Common myeloid progenitor, CD34-positive (primary cell): ENCODE results near the gene ATP5PF. TPM values are rescaled to one million over a fixed set of nuclear protein-coding genes. Genes with fewer than 3 reads are reported as not detected.
"Not testable (repeated sequence)": the region's sequence is repeated elsewhere in the genome, so short reads cannot be mapped to it uniquely, and the experiment has no call there.

Source experiments
- CTCF ChIA-PET: fragments of 350-600 bp; sonication (Branson Sonifier 250); formaldehyde crosslinking; loops from one replicate; lab custom pipeline; 2021; ENCODE audit warnings: antibody characterized with exemption; lab: Charles Lee
- POLR2A ChIA-PET: fragments of 350-600 bp; sonication (Branson Sonifier 250); formaldehyde crosslinking; loops from one replicate; lab custom pipeline; 2021; ENCODE audit warnings: antibody characterized with exemption; lab: Charles Lee
- DNase-seq, 3 donors: peaks; one replicate each; pipeline versions ENCODE4 v3.0.0 to v3.0.0-alpha.2; 2013
- H3K27ac ChIP-seq, 2 experiments: 1 replicate in 1 of 2; 2 replicates in 1 of 2; pipeline ENCODE4 v1.7.0; 2013; ENCODE audit warnings: inconsistent platforms in 2 of 2, low read length in 2 of 2, mild to moderate bottlenecking in 2 of 2, low read depth in 1 of 2, moderate library complexity in 1 of 2; ENCODE audit not compliant: severe bottlenecking in 2 of 2, insufficient read depth in 1 of 2, poor library complexity in 1 of 2
- H3K27me3 ChIP-seq, 5 experiments: replicated peaks in 2 of 5; 1 replicate in 3 of 5; 2 replicates in 2 of 5; pipeline versions ENCODE4 v1.6.1 to v1.7.0; 2013; ENCODE audit warnings: low read length in 4 of 5, mild to moderate bottlenecking in 2 of 5, moderate library complexity in 2 of 5, inconsistent platforms in 1 of 5; ENCODE audit not compliant: insufficient read depth in 5 of 5, control insufficient read depth in 4 of 5
- H3K36me3 ChIP-seq, 4 experiments: 1 replicate in 2 of 4; 2 replicates in 2 of 4; pipeline versions ENCODE4 v1.6.1 to v1.7.0; 2013; ENCODE audit warnings: low read length in 3 of 4, control low read depth in 1 of 4, mild to moderate bottlenecking in 1 of 4; ENCODE audit not compliant: control insufficient read depth in 4 of 4, insufficient read depth in 4 of 4
- H3K4me1 ChIP-seq, 4 experiments: 1 replicate in 3 of 4; 2 replicates in 1 of 4; pipeline versions ENCODE4 v1.6.1 to v1.7.1; 2013; ENCODE audit warnings: low read length in 3 of 4, mild to moderate bottlenecking in 3 of 4, control low read depth in 1 of 4, inconsistent platforms in 1 of 4, moderate library complexity in 1 of 4; ENCODE audit not compliant: control insufficient read depth in 4 of 4, insufficient read depth in 4 of 4; ENCODE audit errors: control extremely low read depth in 1 of 4
- H3K4me3 ChIP-seq, 7 experiments: 1 replicate in 4 of 7; 2 replicates in 3 of 7; pipeline versions ENCODE4 v1.5.1 to v1.7.0; 2013; ENCODE audit warnings: mild to moderate bottlenecking in 7 of 7, low read length in 6 of 7, moderate library complexity in 6 of 7, inconsistent platforms in 2 of 7, low read depth in 2 of 7, control low read depth in 1 of 7; ENCODE audit not compliant: insufficient read depth in 4 of 7, control insufficient read depth in 1 of 7; ENCODE audit errors: extremely low read depth in 1 of 7
- H3K9me3 ChIP-seq, 5 experiments: 1 replicate in 4 of 5; 2 replicates in 1 of 5; pipeline versions ENCODE4 v1.6.1 to v1.7.1; 2013; ENCODE audit warnings: low read length in 4 of 5, mild to moderate bottlenecking in 2 of 5, inconsistent platforms in 1 of 5, low read depth in 1 of 5, moderate library complexity in 1 of 5; ENCODE audit not compliant: control insufficient read depth in 4 of 5, insufficient read depth in 2 of 5; ENCODE audit errors: control extremely low read depth in 1 of 5
- WGBS: methylation state at CpG from one replicate; pipeline ENCODE4 v1.1.5; 2013; ENCODE audit not compliant: insufficient coverage; 5-methylcytosine and 5-hydroxymethylcytosine counted together
- polyA plus RNA-seq: library from polyadenylated mRNA; unstranded; fragments of 120-200 nt; gene quantifications from one replicate; pipeline ENCODE4 v1.2.1, GENCODE V29; 2013

ATP5PF gene, protein sequence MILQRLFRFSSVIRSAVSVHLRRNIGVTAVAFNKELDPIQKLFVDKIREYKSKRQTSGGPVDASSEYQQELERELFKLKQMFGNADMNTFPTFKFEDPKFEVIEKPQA
- polyA plus RNA-seq = 147 TPM

DNA sequence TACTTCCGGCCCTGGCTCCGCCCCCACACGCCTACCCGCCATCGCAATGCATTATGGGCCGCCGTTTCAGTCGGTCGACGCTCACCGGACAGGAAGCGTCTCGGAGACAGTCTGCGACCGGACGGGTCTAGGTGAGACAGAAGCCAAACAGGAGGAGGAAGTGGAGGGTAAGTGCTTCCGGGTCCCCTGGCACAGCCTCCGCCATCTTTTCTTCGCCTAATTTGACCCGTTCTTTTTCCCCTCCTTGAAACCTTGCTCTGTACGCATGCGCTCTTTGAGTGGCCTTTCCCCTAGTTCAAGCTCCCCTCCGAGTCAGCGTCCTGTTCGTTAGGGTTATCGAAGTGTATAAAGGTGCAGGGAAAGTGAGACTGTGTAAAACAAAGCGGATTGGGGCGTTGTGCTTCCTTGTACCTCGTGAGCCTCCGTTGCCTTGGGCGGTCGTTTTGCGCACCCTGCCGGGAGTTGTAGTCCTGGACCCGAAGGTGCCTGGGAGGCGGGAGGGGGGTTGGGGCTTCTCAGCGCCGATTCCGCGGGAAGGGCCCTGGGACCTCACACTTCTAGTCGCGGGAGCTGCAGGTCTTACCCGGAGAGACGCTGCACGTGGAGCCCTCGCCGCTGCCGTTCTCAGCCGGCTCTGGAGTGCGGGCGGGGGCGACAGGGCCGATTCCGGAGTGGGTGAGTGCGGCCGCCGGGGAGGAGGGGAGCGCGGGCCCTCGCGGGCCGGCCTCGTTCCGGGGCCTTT is at the start of gene ATP5PF, which contains the start of gene GABPA:
Gene ATP5PF (minus strand): TSS at position 1 of the 742 bp plus-strand sequence. CDS start 5,110 bp downstream, outside the sequence.
Gene GABPA (plus strand): TSS at position 69 of the 742 bp plus-strand sequence. CDS start 6,627 bp downstream, outside the sequence.
- 0% methylated on average over 32 of the region's 64 CpGs for WGBS
- peak within 1 kb of the TSS; percentile 94 to 98 for H3K27ac ChIP-seq
- H3K4me1 ChIP-seq = peaks cover 22 to 36% (median 30%) of the 10 kb centered on the region in 4 experiments
- ChIA-PET POLR2A (interaction anchor here (0.5 to 1.0 kb wide), 4 partner anchors 12 to 110 kb away, joined by 3 to 4 read pairs (median 3); no protein-coding TSS in a partner anchor), CTCF (interaction anchor here (1.0 to 1.4 kb wide), 4 partner anchors 10 to 127 kb away, joined by 3 to 5 read pairs (median 4); no protein-coding TSS in a partner anchor)
- peak within 1 kb of the TSS; percentile 88 to 99 (median 92) for H3K4me3 ChIP-seq
- peaks cover 0 to 17% (median 1%) of the 10 kb centered on the region in 4 experiments for H3K36me3 ChIP-seq
- peak; percentile 99 for DNase-seq
- no peaks in the 10 kb centered on the region for H3K9me3 ChIP-seq
- no peaks in the 10 kb centered on the region for H3K27me3 ChIP-seq

DNA sequence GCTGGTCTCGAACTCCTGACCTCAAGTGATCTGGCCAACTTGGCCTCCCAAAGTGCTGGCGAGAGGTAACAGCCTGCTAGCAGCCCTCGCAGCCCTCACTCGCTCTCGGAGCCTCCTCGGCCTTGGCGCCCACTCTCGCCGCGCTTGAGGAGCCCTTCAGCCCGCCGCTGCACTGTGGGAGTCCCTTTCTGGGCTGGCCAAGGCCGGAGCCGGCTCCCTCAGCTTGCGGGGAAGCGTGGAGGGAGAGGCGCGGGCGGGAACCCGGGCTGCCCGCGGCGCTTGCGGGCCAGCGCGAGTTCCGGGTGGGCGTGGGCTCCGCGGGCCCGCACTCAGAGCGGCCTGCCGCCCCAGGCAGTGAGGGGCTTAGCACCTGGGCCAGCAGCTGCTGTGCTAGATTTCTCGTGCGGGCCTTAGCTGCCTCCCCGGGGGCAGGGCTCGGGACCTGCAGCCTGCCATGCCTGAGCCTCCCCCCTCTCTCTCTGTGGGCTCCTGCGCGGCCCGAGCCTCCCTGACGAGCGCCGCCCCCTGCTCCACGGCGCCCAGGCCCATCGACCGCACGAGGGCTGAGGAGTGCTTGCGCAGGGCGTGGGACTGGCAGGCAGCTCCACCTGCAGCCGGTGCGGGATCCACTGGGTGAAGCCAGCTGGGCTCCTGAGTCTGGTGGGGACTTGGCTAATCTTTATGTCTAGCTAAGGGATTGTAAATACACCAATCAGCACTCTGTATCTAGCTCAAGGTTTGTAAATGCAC is 43.6 kb upstream of the ATP5PF start:
- H3K36me3 ChIP-seq, H3K9me3 ChIP-seq, POLR2A ChIA-PET, H3K27ac ChIP-seq, H3K4me3 ChIP-seq, DNase-seq, H3K27me3 ChIP-seq, H3K4me1 ChIP-seq: not testable (repeated sequence)
- 98% methylated on average over 41 of the region's 52 CpGs for whole genome bisulfite sequencing
- CTCF ChIA-PET = interaction anchor here (0.8 to 0.9 kb wide), 2 partner anchors 9 to 23 kb away, joined by 3 read pairs; no protein-coding TSS in a partner anchor

DNA sequence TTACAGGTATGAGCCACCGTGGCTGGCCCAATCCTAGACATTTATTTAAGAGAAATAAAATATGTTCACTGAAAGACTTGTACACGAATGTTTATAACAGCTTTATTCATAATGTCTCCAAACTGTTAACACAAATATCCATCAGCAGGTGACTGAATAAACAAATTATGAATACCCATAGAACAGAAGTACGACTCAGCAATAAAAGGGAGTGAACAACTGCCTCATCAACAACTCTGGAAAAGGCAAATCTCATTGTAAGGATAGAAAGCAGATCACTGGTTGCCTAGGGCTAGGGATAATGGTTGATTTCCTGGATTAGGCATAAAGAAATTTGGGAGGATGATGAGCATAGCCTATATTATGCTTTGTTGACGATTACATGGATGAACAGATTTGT is 41.7 kb upstream of the ATP5PF start:
- no peaks in the 10 kb centered on the region for H3K27me3 ChIP-seq
- no peaks in the 10 kb centered on the region for H3K9me3 ChIP-seq
- no peak overlapping the region for H3K4me3 ChIP-seq
- H3K27ac ChIP-seq = no peak overlapping the region
- ChIA-PET CTCF (interaction anchor here (0.9 kb wide), 1 partner anchor 14 kb away, joined by 3 read pairs; no protein-coding TSS in a partner anchor), POLR2A (interaction anchor here (0.6 kb wide), 1 partner anchor 630 kb away, joined by 3 read pairs; no protein-coding TSS in a partner anchor)
- no CpG with 5 or more reads among the region's 4 CpGs for WGBS
- peaks cover 0 to 9% (median 3%) of the 10 kb centered on the region in 4 experiments for H3K4me1 ChIP-seq
- no peak for DNase-seq
- no peaks in the 10 kb centered on the region for H3K36me3 ChIP-seq

DNA sequence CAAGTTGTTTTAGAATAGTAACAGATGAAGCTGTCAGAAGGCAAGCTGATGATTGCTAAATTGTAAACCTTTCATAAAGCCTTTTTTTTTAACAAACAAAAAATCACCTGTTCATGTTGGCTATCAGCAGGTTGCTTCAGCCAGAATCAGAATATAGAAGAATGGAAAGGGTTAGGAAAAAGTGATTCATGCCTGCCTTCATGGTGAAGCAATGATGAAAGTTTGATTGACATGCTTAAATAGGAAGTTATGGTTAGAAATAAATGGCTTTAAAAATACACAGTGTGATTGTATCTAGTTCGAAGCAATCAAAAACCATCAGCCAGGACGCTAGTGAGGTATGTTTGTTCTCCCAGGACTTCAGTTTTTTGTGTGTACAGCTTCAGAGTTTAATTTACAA is 38.0 kb upstream of the ATP5PF start:
- Histone ChIP-seq H3K4me3 (peak overlapping the region in 4 of 7 experiments; percentile 23 to 68 (median 40)), H3K36me3 (peaks cover 0 to 4% (median 0%) of the 10 kb centered on the region in 4 experiments), H3K4me1 (peaks cover 0 to 9% (median 3%) of the 10 kb centered on the region in 4 experiments), H3K9me3 (no peaks in the 10 kb centered on the region), H3K27me3 (no peaks in the 10 kb centered on the region), H3K27ac (peak overlapping the region in 1 of 2 experiments; percentile 56)
- CTCF ChIA-PET = no interaction called here
- 0% methylated on average over 2 of the region's 2 CpGs for WGBS
- DNase-seq = peak; percentile 11 to 71 (median 68)
- POLR2A ChIA-PET = no interaction called here

DNA sequence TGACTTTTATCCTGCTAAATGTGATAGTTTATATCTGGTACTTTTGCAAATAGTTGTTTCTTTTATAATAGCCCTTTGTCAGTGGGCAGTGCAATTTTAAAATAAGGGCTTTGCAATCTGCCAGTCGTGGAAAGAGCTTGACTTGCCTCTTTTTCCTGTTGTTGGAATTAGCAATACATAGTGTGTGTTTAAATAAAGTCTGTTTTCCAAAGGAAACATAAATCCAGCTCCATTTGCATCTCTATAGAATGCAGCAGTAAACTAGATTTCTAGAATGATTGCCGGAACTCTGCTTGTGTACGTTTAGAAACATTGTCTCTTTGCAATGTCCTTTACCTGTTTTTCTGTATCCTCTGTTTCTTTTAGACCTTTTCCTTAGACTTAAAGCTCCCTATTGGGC is 33.2 kb upstream of the ATP5PF start:
- CTCF ChIA-PET = interaction anchor here (0.6 to 0.9 kb wide), 3 partner anchors 10 to 70 kb away, joined by 3 read pairs; no protein-coding TSS in a partner anchor
- no peak for DNase-seq

DNA sequence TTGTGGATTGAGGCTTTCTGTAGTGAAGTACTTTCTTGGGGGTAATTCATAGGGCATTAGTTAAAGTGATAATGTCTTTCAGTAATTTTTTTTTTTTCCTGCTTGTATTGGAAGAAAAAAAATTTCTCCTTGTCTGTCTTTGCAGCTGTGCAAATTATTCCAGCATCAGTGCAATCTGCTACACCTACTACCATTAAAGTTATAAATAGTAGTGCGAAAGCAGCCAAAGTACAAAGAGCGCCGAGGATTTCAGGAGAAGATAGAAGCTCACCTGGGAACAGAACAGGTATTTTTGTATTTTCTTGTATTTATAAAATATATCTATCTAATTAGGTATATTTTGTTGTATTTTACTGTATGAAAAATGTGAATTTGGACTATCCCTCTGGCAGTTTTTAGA is 29.4 kb upstream of the ATP5PF start:
- no peak for DNase-seq
- H3K36me3 ChIP-seq = peaks cover 33 to 69% (median 47%) of the 10 kb centered on the region in 4 experiments
- no peaks in the 10 kb centered on the region for H3K9me3 ChIP-seq
- no CpG with 5 or more reads among the region's 3 CpGs for WGBS
- no peak overlapping the region for H3K4me3 ChIP-seq
- POLR2A ChIA-PET = no interaction called here
- no peak overlapping the region for H3K27ac ChIP-seq
- CTCF ChIA-PET = no interaction called here
- H3K27me3 ChIP-seq = no peaks in the 10 kb centered on the region
- H3K4me1 ChIP-seq = no peaks in the 10 kb centered on the region

More for the DNA sequence above, 33.2 kb upstream of the ATP5PF start:
- H3K27ac ChIP-seq = no peak overlapping the region
- peaks cover 0 to 7% (median 1%) of the 10 kb centered on the region in 4 experiments for H3K4me1 ChIP-seq
- H3K4me3 ChIP-seq = no peak overlapping the region
- H3K27me3 ChIP-seq = no peaks in the 10 kb centered on the region
- H3K9me3 ChIP-seq = no peaks in the 10 kb centered on the region
- H3K36me3 ChIP-seq = peaks cover 15 to 43% (median 23%) of the 10 kb centered on the region in 4 experiments
- POLR2A ChIA-PET = no interaction called here
- WGBS = 100% methylated on average over 2 of the region's 3 CpGs
